GM23338 (cell line): ENCODE measurements around the gene ESPNL. TPM values are rescaled to one million over a fixed set of nuclear protein-coding genes. Genes with fewer than 3 reads are reported as not detected.

Source experiments
- ATAC-seq: fragments of 200-7000 bp; cut with Tn5 transposase; 3 replicates; pipeline ENCODE4 v1.9.1; 2020
- DNase-seq: peaks from one replicate; pipeline ENCODE4 v3.0.0-alpha.2; 2015; ENCODE audit warnings: low spot score
- H2AFZ ChIP-seq: fragments of 200-600 bp; sonication (generic); 2 replicates; pipeline ENCODE4 v1.8.0; 2016; ENCODE audit warnings: antibody characterized with exemption, mild to moderate bottlenecking, moderate library complexity
- H3F3A ChIP-seq: fragments of 200-600 bp; sonication (generic); replicated peaks from 2 replicates; pipeline ENCODE4 v1.8.0; 2017; ENCODE audit warnings: antibody characterized with exemption, mixed run types, low read depth
- H3K27ac ChIP-seq: fragments of 200-600 bp; sonication (generic); 2 replicates; pipeline ENCODE4 v1.6.1; 2016; ENCODE audit warnings: low read depth
- H3K27me3 ChIP-seq: fragments of 200-600 bp; sonication (generic); 2 replicates; pipeline ENCODE4 v1.8.0; 2016; ENCODE audit warnings: mild to moderate bottlenecking, mixed run types, moderate library complexity; ENCODE audit not compliant: insufficient read depth
- H3K36me3 ChIP-seq: fragments of 200-600 bp; sonication (generic); 2 replicates; pipeline ENCODE4 v1.8.0; 2016; ENCODE audit warnings: mild to moderate bottlenecking; ENCODE audit not compliant: insufficient read depth
- H3K4me1 ChIP-seq: fragments of 200-600 bp; sonication (generic); 2 replicates; pipeline ENCODE4 v1.8.0; 2016; ENCODE audit warnings: mild to moderate bottlenecking, moderate library complexity; ENCODE audit not compliant: insufficient read depth
- H3K4me2 ChIP-seq: fragments of 200-600 bp; sonication (generic); 2 replicates; pipeline ENCODE4 v1.7.1; 2017; ENCODE audit warnings: mixed run types
- H3K4me3 ChIP-seq: fragments of 200-600 bp; sonication (generic); 2 replicates; pipeline ENCODE4 v1.6.1; 2016; ENCODE audit warnings: mixed run types
- H3K79me2 ChIP-seq: fragments of 200-600 bp; sonication (generic); replicated peaks from 2 replicates; pipeline ENCODE4 v1.8.0; 2017; ENCODE audit warnings: mild to moderate bottlenecking; ENCODE audit not compliant: insufficient read depth
- H3K9me2 ChIP-seq: fragments of 200-600 bp; sonication (generic); 2 replicates; pipeline ENCODE4 v1.8.0; 2017; ENCODE audit not compliant: insufficient read depth
- H4K20me1 ChIP-seq: fragments of 200-600 bp; sonication (generic); replicated peaks from 2 replicates; pipeline ENCODE4 v1.8.0; 2017; ENCODE audit warnings: mild to moderate bottlenecking; ENCODE audit not compliant: insufficient read depth
- H3K27ac Mint-ChIP-seq: 2 replicates; pipeline ENCODE4 v1.8.0; 2020; ENCODE audit warnings: inconsistent platforms, mild to moderate bottlenecking, moderate library complexity, mixed read lengths
- H3K27me3 Mint-ChIP-seq: 3 replicates; pipeline ENCODE4 v1.8.0; 2022; ENCODE audit warnings: low read depth, mild to moderate bottlenecking, moderate library complexity, mixed read lengths, inconsistent platforms; ENCODE audit not compliant: insufficient read depth, poor library complexity
- H3K36me3 Mint-ChIP-seq: 3 replicates; pipeline ENCODE4 v1.8.0; 2021; ENCODE audit warnings: low read depth, mild to moderate bottlenecking, inconsistent platforms, moderate library complexity, mixed read lengths
- H3K4me1 Mint-ChIP-seq: 3 replicates; pipeline ENCODE4 v1.8.0; 2020; ENCODE audit warnings: mild to moderate bottlenecking, inconsistent platforms, mixed read lengths
- H3K4me3 Mint-ChIP-seq: 3 replicates; pipeline ENCODE4 v1.8.0; 2021; ENCODE audit warnings: moderate library complexity, mild to moderate bottlenecking, inconsistent platforms, mixed read lengths
- H3K9me3 Mint-ChIP-seq: 3 replicates; pipeline ENCODE4 v1.8.0; 2020; ENCODE audit warnings: moderate library complexity, mild to moderate bottlenecking, inconsistent platforms, mixed read lengths
- CREB1 ChIP-seq: fragments of 250-450 bp; sonication (Bioruptor Pico); IDR thresholded peaks from 2 replicates; pipeline ENCODE4 v1.5.0; 2020; ENCODE audit warnings: low read depth, mild to moderate bottlenecking, moderate library complexity
- EZH2 ChIP-seq: fragments of 200-600 bp; sonication (generic); IDR thresholded peaks from one replicate; pipeline ENCODE4 v1.8.0; 2017; ENCODE audit warnings: antibody characterized with exemption, mild to moderate bottlenecking, low read depth; ENCODE audit not compliant: unreplicated experiment
- EZH2phosphoT487 ChIP-seq: fragments of 200-600 bp; sonication (generic); IDR thresholded peaks from one replicate; pipeline ENCODE4 v1.8.1; 2018; ENCODE audit warnings: antibody characterized with exemption; ENCODE audit not compliant: unreplicated experiment
- JUNB ChIP-seq: IDR thresholded peaks from one replicate; pipeline ENCODE4 v1.6.1; 2016; ENCODE audit warnings: antibody characterized with exemption; ENCODE audit not compliant: unreplicated experiment
- NANOG ChIP-seq: IDR thresholded peaks from 2 replicates; pipeline ENCODE4 v1.6.1; 2016; ENCODE audit warnings: antibody characterized with exemption, borderline replicate concordance
- POLR2AphosphoS5 ChIP-seq: IDR thresholded peaks from 2 replicates; pipeline ENCODE4 v1.6.1; 2016; ENCODE audit warnings: antibody characterized with exemption, low read depth
- STAT1 ChIP-seq: IDR thresholded peaks from one replicate; pipeline ENCODE4 v1.6.1; 2016; ENCODE audit warnings: antibody characterized with exemption; ENCODE audit not compliant: unreplicated experiment
- ZNF114 ChIP-seq: fragments of 250-450 bp; sonication (Bioruptor Pico); IDR thresholded peaks from 2 replicates; pipeline ENCODE4 v1.5.0; 2020; ENCODE audit warnings: mild to moderate bottlenecking, moderate library complexity
- ZNF331 ChIP-seq: fragments of 250-450 bp; sonication (Bioruptor Pico); IDR thresholded peaks from 2 replicates; pipeline ENCODE4 v1.5.0; 2020; ENCODE audit warnings: low read depth, mild to moderate bottlenecking, moderate library complexity
- polyA plus RNA-seq: library from polyadenylated mRNA; unstranded; fragments of >200 nt; fragmentation: Nextera tagmentation; extraction: Ambion mirVana; gene quantifications from 2 replicates; pipeline ENCODE4 v1.2.1, GENCODE V29; 2016
- total RNA-seq: library from RNA; depleted of rRNA; stranded (reverse); fragments of >200 nt; shearing (Covaris generic); gene quantifications from 2 replicates; pipeline ENCODE4 v1.2.3, GENCODE V29; 2014
- TF ChIP-seq, protein P1 (sequence below): IDR thresholded peaks from 2 replicates; pipeline ENCODE4 v1.6.1; 2016; ENCODE audit warnings: antibody characterized with exemption
- TF ChIP-seq, protein P2 (sequence below), 2 experiments: fragments of 200-600 bp in 1 of 2; sonication (generic) in 1 of 2; conservative IDR thresholded peaks; 2 replicates each; pipeline versions ENCODE4 v1.5.1 to v1.6.1; 2016 to 2017; ENCODE audit warnings: antibody characterized with exemption in 2 of 2, low read depth in 2 of 2, mild to moderate bottlenecking in 2 of 2, moderate library complexity in 1 of 2
- TF ChIP-seq, protein P3 (sequence below): fragments of 250-450 bp; sonication (Bioruptor Pico); IDR thresholded peaks from 2 replicates; pipeline ENCODE4 v1.5.0; 2020; ENCODE audit warnings: mild to moderate bottlenecking, moderate library complexity
- TF ChIP-seq, protein P4 (sequence below): IDR thresholded peaks from one replicate; pipeline ENCODE4 v1.6.1; 2018; ENCODE audit warnings: antibody characterized with exemption; ENCODE audit not compliant: unreplicated experiment

The ESPNL gene
- total and polyA plus RNA-seq, 2 experiments from 2014 or later, result 0.44 to 3.1 TPM

DNA sequence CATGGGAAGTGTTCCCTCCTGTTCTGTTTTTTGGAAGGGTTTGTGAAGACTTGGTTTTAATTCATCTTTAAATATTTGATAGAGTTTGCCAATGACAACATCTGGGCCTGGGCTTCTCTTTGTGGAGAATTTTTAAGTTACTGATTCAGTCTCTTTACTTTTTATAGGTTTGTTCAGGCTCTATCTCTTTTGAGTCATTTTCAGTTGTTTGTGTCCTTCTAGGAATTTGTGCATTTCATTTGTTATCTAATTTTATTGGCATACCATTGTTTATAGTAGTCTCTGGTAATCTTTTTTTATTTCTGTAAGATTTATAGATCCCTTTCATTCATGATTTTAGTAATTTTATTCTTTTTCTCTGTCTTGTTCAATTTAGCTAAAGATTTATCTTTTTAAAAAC lies 24.7 kb upstream of the ESPNL start:
- Mint-ChIP-seq H3K36me3 (peaks cover 87% of the 10 kb centered on the region), H3K27me3 (peaks cover 5% of the 10 kb centered on the region), H3K4me3 (no peak overlapping the region), H3K4me1 (peaks cover 24% of the 10 kb centered on the region), H3K27ac (no peak overlapping the region; the same call in 1 of the 2 replicates), H3K9me3 (no peaks in the 10 kb centered on the region)
- H3K27ac ChIP-seq, result no peak overlapping the region
- peaks cover 16% of the 10 kb centered on the region for H3K4me1 ChIP-seq
- no peak overlapping the region for H2AFZ ChIP-seq
- no peaks in the 10 kb centered on the region for H3K27me3 ChIP-seq
- peaks cover 94% of the 10 kb centered on the region for H3K79me2 ChIP-seq
- H3F3A ChIP-seq, result no peaks in the 10 kb centered on the region
- H3K9me2 ChIP-seq, result no peaks in the 10 kb centered on the region
- peaks cover 13% of the 10 kb centered on the region for H4K20me1 ChIP-seq
- TF ChIP-seq POLR2AphosphoS5, result no peak
- TF ChIP-seq ZNF114, result no peak
- TF ChIP-seq, protein P1, sequence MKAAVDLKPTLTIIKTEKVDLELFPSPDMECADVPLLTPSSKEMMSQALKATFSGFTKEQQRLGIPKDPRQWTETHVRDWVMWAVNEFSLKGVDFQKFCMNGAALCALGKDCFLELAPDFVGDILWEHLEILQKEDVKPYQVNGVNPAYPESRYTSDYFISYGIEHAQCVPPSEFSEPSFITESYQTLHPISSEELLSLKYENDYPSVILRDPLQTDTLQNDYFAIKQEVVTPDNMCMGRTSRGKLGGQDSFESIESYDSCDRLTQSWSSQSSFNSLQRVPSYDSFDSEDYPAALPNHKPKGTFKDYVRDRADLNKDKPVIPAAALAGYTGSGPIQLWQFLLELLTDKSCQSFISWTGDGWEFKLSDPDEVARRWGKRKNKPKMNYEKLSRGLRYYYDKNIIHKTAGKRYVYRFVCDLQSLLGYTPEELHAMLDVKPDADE, result no peak
- no peak for TF ChIP-seq CREB1 (CRISPR knock-in tag)
- TF ChIP-seq ZNF331, result no peak
- TF ChIP-seq NANOG, result no peak
- TF ChIP-seq, protein P2, sequence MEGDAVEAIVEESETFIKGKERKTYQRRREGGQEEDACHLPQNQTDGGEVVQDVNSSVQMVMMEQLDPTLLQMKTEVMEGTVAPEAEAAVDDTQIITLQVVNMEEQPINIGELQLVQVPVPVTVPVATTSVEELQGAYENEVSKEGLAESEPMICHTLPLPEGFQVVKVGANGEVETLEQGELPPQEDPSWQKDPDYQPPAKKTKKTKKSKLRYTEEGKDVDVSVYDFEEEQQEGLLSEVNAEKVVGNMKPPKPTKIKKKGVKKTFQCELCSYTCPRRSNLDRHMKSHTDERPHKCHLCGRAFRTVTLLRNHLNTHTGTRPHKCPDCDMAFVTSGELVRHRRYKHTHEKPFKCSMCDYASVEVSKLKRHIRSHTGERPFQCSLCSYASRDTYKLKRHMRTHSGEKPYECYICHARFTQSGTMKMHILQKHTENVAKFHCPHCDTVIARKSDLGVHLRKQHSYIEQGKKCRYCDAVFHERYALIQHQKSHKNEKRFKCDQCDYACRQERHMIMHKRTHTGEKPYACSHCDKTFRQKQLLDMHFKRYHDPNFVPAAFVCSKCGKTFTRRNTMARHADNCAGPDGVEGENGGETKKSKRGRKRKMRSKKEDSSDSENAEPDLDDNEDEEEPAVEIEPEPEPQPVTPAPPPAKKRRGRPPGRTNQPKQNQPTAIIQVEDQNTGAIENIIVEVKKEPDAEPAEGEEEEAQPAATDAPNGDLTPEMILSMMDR (conservative IDR thresholded peaks at IDR 0.05; ENCODE audit: low read depth in 2 of 2), result no peak
- TF ChIP-seq, protein P3, sequence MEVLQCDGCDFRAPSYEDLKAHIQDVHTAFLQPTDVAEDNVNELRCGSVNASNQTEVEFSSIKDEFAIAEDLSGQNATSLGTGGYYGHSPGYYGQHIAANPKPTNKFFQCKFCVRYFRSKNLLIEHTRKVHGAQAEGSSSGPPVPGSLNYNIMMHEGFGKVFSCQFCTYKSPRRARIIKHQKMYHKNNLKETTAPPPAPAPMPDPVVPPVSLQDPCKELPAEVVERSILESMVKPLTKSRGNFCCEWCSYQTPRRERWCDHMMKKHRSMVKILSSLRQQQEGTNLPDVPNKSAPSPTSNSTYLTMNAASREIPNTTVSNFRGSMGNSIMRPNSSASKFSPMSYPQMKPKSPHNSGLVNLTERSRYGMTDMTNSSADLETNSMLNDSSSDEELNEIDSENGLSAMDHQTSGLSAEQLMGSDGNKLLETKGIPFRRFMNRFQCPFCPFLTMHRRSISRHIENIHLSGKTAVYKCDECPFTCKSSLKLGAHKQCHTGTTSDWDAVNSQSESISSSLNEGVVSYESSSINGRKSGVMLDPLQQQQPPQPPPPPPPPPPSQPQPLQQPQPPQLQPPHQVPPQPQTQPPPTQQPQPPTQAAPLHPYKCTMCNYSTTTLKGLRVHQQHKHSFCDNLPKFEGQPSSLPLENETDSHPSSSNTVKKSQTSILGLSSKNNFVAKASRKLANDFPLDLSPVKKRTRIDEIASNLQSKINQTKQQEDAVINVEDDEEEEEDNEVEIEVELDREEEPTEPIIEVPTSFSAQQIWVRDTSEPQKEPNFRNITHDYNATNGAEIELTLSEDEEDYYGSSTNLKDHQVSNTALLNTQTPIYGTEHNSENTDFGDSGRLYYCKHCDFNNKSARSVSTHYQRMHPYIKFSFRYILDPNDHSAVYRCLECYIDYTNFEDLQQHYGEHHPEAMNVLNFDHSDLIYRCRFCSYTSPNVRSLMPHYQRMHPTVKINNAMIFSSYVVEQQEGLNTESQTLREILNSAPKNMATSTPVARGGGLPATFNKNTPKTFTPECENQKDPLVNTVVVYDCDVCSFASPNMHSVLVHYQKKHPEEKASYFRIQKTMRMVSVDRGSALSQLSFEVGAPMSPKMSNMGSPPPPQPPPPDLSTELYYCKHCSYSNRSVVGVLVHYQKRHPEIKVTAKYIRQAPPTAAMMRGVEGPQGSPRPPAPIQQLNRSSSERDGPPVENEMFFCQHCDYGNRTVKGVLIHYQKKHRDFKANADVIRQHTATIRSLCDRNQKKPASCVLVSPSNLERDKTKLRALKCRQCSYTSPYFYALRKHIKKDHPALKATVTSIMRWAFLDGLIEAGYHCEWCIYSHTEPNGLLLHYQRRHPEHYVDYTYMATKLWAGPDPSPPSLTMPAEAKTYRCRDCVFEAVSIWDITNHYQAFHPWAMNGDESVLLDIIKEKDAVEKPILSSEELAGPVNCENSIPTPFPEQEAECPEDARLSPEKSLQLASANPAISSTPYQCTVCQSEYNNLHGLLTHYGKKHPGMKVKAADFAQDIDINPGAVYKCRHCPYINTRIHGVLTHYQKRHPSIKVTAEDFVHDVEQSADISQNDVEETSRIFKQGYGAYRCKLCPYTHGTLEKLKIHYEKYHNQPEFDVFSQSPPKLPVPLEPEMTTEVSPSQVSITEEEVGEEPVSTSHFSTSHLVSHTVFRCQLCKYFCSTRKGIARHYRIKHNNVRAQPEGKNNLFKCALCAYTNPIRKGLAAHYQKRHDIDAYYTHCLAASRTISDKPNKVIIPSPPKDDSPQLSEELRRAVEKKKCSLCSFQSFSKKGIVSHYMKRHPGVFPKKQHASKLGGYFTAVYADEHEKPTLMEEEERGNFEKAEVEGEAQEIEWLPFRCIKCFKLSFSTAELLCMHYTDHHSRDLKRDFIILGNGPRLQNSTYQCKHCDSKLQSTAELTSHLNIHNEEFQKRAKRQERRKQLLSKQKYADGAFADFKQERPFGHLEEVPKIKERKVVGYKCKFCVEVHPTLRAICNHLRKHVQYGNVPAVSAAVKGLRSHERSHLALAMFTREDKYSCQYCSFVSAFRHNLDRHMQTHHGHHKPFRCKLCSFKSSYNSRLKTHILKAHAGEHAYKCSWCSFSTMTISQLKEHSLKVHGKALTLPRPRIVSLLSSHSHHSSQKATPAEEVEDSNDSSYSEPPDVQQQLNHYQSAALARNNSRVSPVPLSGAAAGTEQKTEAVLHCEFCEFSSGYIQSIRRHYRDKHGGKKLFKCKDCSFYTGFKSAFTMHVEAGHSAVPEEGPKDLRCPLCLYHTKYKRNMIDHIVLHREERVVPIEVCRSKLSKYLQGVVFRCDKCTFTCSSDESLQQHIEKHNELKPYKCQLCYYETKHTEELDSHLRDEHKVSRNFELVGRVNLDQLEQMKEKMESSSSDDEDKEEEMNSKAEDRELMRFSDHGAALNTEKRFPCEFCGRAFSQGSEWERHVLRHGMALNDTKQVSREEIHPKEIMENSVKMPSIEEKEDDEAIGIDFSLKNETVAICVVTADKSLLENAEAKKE (CRISPR knock-in tag), result no peak
- TF ChIP-seq EZH2, result no peak
- TF ChIP-seq EZH2phosphoT487, result no peak
- TF ChIP-seq, protein P4, sequence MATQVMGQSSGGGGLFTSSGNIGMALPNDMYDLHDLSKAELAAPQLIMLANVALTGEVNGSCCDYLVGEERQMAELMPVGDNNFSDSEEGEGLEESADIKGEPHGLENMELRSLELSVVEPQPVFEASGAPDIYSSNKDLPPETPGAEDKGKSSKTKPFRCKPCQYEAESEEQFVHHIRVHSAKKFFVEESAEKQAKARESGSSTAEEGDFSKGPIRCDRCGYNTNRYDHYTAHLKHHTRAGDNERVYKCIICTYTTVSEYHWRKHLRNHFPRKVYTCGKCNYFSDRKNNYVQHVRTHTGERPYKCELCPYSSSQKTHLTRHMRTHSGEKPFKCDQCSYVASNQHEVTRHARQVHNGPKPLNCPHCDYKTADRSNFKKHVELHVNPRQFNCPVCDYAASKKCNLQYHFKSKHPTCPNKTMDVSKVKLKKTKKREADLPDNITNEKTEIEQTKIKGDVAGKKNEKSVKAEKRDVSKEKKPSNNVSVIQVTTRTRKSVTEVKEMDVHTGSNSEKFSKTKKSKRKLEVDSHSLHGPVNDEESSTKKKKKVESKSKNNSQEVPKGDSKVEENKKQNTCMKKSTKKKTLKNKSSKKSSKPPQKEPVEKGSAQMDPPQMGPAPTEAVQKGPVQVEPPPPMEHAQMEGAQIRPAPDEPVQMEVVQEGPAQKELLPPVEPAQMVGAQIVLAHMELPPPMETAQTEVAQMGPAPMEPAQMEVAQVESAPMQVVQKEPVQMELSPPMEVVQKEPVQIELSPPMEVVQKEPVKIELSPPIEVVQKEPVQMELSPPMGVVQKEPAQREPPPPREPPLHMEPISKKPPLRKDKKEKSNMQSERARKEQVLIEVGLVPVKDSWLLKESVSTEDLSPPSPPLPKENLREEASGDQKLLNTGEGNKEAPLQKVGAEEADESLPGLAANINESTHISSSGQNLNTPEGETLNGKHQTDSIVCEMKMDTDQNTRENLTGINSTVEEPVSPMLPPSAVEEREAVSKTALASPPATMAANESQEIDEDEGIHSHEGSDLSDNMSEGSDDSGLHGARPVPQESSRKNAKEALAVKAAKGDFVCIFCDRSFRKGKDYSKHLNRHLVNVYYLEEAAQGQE, result no peak
- no peak for TF ChIP-seq JUNB
- no peak for TF ChIP-seq STAT1
- peaks cover 21% of the 10 kb centered on the region; the same call in 1 of the 2 replicates for H3K36me3 ChIP-seq
- ATAC-seq (no peak), DNase-seq (no peak)
- H3K4me2 ChIP-seq, result no peak overlapping the region
- H3K4me3 ChIP-seq, result no peak overlapping the region
